ENCODE measurements around the gene CHCHD6.
"Not testable (repeated sequence)": the region's sequence is repeated elsewhere in the genome, so short reads cannot be mapped to it uniquely, and the experiment has no call there.

CHCHD6 gene

DNA sequence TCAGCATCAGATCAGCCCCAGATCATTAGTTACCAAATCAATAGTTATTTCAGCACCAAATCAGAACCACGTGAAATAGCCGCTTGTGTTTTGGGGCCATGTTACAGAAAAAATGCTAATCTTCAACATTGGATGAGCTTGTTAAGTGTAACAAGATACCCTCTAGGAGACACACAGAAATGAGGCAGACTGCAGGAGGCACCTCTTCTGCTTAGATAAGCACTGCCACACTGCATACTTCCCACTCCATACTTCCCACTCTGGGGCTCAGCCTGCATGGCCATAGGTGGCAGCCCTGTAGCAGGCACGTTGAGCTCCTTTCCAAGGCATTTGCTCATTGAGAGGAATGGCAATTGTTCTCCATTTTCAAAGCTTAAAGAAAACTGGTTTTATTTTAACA, 73.3 kb downstream of the CHCHD6 start:
- no peak for DNase-seq

- DNase-seq: no peak
Measured at GRCh38 chr3:126780666-126781065, 76.6 kb downstream of the CHCHD6 start.

- no peak for DNase-seq
Measured at GRCh38 chr3:126781406-126781805, 77.4 kb downstream of the CHCHD6 start.

- DNase-seq: no peak
Measured at GRCh38 chr3:126781889-126782491, 78.0 kb downstream of the CHCHD6 start.

DNA sequence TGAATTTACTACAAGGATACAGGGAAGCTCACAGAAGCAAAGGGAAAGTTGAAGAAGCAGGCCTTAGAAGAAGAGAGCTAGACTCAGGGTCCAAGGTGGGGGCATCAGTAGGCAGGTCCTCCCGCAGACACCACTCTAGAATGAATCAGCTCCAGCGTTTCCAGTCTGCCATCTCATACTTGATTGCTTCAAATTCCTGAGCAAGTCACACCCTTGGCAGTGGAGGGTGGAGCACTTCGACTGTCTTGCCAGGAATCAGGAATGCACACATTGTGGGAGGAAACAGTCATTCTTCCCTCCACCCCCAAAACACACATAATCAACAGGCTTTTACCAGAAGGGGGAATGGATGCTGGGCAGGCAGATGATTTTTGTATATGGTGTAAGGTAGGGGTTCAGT, 78.5 kb downstream of the CHCHD6 start:
- DNase-seq: no peak

- DNase-seq: no peak
Measured at GRCh38 chr3:126784254-126784653, 80.2 kb downstream of the CHCHD6 start.

- not testable (repeated sequence) for DNase-seq
Measured at GRCh38 chr3:126791320-126791719, 87.3 kb downstream of the CHCHD6 start.

DNA sequence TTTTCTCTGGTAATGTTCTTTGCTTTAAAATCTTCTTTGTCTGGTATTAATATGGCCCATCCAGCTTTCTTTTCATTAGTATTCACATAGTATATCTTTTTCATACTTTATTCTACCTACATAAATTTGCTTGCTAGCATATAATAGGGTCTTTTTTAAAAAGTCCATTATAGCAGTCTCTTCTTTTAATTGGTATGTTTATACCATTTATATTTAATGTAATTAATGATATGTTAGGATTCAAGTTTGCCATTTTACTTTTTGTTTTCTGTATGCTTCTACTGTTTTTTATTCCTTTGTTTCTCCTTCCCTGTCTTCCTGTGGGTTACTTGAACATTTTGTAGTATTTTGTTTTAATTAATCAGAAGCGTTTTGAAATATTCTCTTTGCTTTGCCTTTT, 89.0 kb downstream of the CHCHD6 start:
- DNase-seq: no peak

GRCh38 chr3:126797563-126797962, 93.5 kb downstream of the CHCHD6 start:
- no peak for DNase-seq

- no peak for DNase-seq
Measured at GRCh38 chr3:126798521-126798920, 94.5 kb downstream of the CHCHD6 start.

DNA sequence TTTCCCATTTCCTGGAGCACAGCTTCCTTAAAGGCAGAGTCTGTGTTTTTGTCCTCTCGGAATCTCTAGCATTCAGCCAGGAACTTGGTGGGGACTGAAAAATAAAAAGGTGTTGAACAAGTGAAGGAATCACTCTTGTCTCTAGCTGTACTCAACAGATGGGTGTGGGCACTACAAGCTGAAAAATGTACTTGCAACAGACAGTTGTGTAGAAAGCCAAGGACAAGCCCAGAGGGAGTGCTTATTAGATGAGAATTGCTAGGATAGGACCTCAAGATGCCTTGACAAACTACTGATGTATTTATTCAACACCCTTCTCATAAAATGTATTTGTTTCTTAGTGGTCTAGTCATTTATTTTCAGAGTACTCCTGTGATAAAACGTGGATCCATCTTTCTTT, 95.1 kb downstream of the CHCHD6 start:
- DNase-seq: no peak

GRCh38 chr3:126801312-126801711, 97.3 kb downstream of the CHCHD6 start:
- DNase-seq: not testable (repeated sequence)

DNA sequence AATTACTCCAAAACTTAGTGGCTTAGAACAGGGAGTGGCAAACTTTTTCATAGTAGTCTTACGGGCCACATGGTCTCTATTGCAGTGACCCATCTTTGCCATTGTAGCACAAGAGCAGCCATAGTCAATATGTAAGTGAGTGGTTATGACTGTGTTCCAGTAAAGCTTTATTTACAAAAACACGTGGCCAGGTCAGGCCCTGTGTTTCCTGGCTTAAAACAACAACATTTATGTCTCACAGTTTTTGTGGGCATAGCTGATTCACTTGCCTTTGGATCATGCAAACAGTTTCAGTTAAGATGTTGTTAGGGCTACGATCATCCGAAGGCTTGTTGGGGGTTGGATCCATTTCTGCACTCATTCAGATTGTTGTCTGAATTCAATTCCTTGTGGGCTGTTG, 103.8 kb downstream of the CHCHD6 start:
- DNase-seq: no peak

DNA sequence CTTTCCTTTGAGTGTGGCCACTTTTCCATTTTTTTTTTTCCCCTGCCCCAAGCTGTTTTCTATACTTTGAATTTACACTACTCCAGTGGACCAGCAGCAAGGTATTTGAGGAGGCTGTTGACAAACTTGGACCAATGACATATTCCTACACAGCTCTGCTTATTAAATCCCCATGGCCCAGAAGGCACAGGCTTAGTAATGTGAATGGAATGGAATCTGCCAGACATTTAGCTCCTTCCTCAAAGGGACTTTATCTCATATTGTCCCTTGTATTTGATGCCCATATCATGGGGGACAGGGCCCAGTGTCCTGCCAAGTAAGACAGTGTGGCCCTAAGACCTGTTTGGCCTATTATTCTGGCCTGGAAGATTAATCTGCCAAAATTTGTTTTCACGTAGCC, 107.5 kb downstream of the CHCHD6 start:
- no peak for DNase-seq

- DNase-seq: no peak
Measured at GRCh38 chr3:126816298-126816697, 112.3 kb downstream of the CHCHD6 start.

DNA sequence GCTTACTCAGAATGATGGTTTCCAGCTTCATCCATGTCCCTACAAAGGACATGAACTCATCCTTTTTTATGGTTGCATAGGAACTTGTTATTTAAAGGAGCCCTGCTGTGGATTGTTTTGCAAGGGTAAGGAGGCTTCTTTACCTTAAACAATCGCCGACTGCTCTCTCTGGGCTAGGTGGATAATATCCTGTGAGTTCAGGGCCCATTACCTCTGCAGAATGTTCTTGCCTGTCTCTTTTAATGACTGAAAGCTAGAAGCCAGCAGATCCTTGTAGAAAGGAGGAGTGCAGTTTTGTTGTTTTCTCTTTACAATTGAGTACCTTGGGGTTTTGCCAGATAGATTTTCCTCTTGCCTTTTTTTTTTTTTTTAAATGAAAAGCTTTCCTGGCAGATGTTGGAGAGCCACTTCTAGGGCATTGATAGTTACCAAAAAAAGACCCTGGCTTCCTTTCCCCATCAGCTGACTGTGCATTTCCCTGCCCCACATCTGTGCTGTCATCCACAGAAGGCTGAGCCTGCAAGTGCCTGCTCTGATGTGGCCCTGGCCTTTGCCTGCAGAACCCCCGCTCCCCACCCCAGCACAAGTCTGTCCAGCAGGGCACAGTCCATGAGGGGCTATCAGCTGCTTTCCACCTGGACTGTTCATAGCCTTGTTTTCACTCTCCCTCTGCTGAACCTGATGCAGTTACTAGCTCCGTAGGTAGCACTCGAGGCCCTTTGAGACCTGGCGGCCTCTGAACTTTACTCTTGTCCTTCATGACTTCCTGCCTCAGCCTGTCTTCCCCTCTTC, 113.1 kb downstream of the CHCHD6 start:
- DNase-seq: no peak

DNA sequence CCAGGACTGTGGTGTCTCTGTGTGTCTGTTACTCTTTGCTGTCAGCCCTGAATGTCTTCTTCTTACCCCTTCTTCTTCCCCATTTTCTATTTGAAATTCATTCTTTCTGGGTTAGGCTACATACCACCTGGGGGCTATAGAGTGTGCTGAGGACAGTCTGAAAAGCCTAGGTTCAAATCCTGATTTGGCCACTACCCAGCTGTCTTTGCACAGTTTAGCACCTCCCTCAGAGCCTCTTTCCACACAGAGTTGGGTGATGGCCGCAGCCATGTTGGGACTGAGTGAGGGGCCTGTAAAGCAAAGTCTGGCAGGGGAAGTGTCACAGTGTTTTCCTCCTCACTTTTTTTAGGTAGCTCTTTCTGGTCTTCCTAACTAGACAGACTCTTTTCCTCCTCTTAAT, 113.7 kb downstream of the CHCHD6 start:
- DNase-seq: no peak

DNA sequence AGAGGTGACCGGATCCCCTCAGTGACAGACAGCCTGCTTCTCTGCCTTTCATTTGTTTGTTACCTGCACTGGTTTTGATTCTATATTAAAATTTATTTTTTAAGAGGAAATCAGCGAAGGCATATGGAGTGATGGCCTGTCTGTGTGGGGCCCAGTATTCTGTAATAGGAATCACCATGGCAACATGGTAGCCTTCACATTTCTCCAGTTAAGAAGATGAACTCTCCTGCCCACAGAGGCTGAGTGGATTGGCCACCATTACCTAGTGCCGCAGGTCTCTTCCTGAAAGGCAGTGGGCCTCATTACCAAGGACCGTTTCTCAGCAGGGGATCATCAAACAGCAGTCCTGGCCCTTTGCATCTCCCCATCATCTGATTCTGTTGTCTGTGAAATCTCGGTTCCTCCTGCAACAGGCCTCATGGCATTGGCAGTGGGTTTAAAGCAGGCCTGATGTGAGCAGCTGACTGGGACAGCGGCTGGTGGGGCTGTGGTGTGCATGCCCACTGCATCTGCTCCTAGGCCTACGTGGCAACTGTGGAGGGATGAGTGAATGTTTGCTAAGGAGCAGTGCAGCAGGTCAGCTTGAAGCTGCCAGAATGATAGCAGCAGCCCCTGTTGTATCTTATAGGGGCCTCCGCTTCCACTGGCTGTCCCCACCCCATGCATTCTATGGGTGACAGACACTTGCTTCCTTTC, 114.5 kb downstream of the CHCHD6 start:
- no peak for DNase-seq

DNA sequence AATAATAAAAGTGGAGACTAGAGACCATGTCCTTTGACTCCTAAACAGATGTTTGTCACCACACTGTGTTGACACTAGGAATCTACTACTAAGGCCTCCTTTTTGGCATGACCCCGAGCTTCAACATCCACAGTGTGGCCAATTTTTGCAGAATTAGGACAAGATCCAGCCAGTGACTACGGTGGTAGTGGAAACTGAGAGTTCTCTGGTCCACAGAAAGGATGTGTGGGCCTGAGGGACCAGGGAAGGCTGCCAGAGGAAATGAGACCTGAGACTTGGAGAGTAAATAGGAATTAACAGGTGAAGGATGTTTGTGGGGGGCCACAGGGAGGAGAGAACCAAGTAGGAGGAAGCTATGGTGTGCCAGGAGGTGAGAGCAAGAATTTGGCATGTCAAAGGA, 122.7 kb downstream of the CHCHD6 start:
- no peak for DNase-seq

DNA sequence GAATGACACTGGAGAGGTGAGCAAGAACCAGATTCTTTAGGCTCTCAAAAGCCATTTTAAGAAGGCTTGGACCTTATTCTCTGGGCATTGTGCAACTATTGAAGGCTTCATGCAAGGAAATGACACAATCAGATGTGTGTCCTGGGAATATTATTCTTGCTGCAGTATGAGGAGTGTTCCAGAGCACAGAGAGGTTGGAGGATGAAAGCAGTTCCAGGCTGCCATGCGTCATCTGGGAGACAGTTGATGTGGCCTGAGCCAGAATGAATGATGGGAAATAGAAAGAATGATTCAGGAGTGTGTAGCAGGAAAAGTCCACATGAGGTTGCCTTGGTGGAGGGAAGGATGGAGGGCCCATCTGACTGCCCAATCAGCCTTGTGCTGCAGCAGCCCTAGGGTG, 123.1 kb downstream of the CHCHD6 start:
- no peak for DNase-seq

GRCh38 chr3:126828306-126828705, 124.3 kb downstream of the CHCHD6 start:
- no peak for DNase-seq

DNA sequence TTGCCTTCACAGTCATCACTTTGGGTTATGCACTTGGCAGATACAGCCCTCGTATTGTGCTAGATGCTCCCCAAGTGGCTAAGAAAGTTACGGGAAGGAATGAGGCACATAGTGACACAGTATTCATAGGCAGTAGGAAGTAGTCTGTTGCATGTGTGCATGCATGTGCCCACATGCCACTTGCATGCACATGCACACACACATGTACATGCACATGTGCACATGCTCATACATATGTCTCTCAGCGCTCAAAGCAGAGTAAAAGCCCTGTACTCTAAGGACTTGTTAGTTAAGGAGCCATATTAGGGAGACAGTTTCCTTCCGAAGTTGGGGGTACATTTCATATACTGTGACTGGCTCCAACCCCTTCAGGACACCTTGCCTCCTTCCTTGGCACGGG, 128.9 kb downstream of the CHCHD6 start:
- DNase-seq: no peak

DNA sequence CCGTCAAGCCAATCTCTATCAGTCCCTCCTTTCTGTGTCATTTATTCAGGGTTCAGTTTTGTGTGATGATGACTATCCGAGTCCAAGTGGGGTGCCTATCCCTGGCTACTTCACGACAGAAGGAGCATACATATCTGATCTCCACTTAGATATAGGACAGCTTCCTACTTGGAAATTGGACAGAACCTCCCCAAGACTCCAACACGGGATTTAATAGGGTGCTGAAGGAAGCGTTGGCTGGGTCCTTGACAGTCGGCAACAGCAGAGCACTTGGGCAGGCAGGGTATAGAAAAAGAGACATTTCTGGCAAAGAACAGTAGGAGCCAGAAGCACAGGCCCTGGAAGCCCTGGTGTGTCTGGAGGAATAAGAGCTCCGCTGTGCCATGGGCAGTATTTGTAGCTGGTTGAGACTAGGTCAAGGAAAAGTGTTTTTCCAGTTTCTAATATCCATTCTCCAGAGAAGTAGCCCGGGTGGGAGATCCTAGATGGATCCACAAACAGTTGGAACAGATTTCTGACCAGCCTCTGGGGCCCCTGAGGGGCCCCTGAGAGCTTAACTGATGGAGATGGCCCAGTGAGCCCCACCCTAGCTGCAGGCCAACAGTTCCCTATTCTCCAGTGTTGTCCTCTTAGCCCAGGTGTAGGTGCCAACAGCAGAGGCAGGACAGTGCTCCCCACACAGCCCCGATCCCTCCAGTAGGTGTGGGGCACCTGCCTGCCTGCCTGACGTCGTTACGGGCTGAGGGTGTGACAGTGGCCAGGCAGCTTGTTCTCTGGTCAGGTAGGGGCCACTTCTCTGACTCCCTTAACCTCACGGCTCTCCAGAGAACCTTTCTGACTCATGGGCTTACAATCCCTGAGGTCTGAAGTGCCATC, 130.8 kb downstream of the CHCHD6 start:
- DNase-seq: no peak
